Endodermal cell (in vitro differentiated cells): Measurements from ENCODE around the gene GLRX3. TPM values are rescaled to one million over a fixed set of nuclear protein-coding genes. Genes with fewer than 3 reads are reported as not detected.

Experiments
- DNase-seq: peaks from one replicate; pipeline ENCODE4 v3.0.0-alpha.2; 2017
- H3K27ac ChIP-seq: 2 replicates; pipeline ENCODE4 v1.5.1; 2013; ENCODE audit warnings: mild to moderate bottlenecking, low read depth, low read length, moderate library complexity
- H3K27me3 ChIP-seq: 2 replicates; pipeline ENCODE4 v1.6.1; 2013; ENCODE audit warnings: mild to moderate bottlenecking, low read length, moderate library complexity; ENCODE audit not compliant: insufficient read depth, control insufficient read depth, poor library complexity, severe bottlenecking
- H3K36me3 ChIP-seq: 2 replicates; pipeline ENCODE4 v1.7.0; 2013; ENCODE audit warnings: mild to moderate bottlenecking, low read length, moderate library complexity; ENCODE audit not compliant: control insufficient read depth, insufficient read depth
- H3K4me1 ChIP-seq: one replicate; pipeline ENCODE4 v1.7.0; 2013; ENCODE audit warnings: low read length; ENCODE audit not compliant: control insufficient read depth, insufficient read depth
- H3K4me3 ChIP-seq: 2 replicates; pipeline ENCODE4 v1.5.1; 2013; ENCODE audit warnings: mild to moderate bottlenecking, low read length, moderate library complexity
- H3K9ac ChIP-seq: 2 replicates; pipeline ENCODE4 v1.6.1; 2013; ENCODE audit warnings: mild to moderate bottlenecking, low read length, moderate library complexity; ENCODE audit not compliant: poor library complexity, severe bottlenecking; ENCODE audit errors: extremely low read depth
- H3K9me3 ChIP-seq: 2 replicates; pipeline ENCODE4 v1.6.1; 2013; ENCODE audit warnings: mild to moderate bottlenecking, low read length, moderate library complexity; ENCODE audit not compliant: control insufficient read depth
- H3K27ac Mint-ChIP-seq: 2 replicates; pipeline ENCODE4 v1.8.0; 2020; ENCODE audit warnings: mixed read lengths
- H3K27me3 Mint-ChIP-seq: 2 replicates; pipeline ENCODE4 v1.8.0; 2021; ENCODE audit warnings: mild to moderate bottlenecking, mixed read lengths; ENCODE audit not compliant: insufficient read depth
- H3K36me3 Mint-ChIP-seq: 2 replicates; pipeline ENCODE4 v1.8.0; 2020; ENCODE audit warnings: low read depth, mixed read lengths
- H3K4me1 Mint-ChIP-seq: 2 replicates; pipeline ENCODE4 v1.8.0; 2020; ENCODE audit warnings: mixed read lengths
- H3K4me3 Mint-ChIP-seq: 2 replicates; pipeline ENCODE4 v1.8.0; 2020; ENCODE audit warnings: mild to moderate bottlenecking, moderate library complexity, mixed read lengths
- H3K9me3 Mint-ChIP-seq: 2 replicates; pipeline ENCODE4 v1.8.0; 2020; ENCODE audit warnings: mild to moderate bottlenecking, mixed read lengths
- whole genome bisulfite sequencing, 2 experiments: methylation state at CpG; one replicate each; pipeline versions ENCODE4 v1.1.5 to v1.1.7; 2013; ENCODE audit warnings: missing lambda C conversion rate in 2 of 2, mixed read lengths in 1 of 2; ENCODE audit not compliant: insufficient coverage in 1 of 2, insufficient read length in 1 of 2; 5-methylcytosine and 5-hydroxymethylcytosine counted together
- total RNA-seq, 2 donors: library from RNA; stranded (reverse); fragmentation: NEBNext Ultra II Directional in 1 of 2; extraction: Animal tissue kit (Norgen Biotek cat#: 25700) in 1 of 2; gene quantifications; 2 replicates in 1 of 2; 3 replicates in 1 of 2; pipeline ENCODE4 v1.2.1, GENCODE V29; 2021
- TF ChIP-seq, protein P1 (sequence below): fragments of 200-600 bp; sonication (generic); conservative IDR thresholded peaks from 2 replicates; pipeline ENCODE4 v1.5.0; 2021; ENCODE audit warnings: antibody characterized with exemption, mild to moderate bottlenecking

GLRX3 gene
- total RNA-seq, 2 donors from 2014 or later: 119 to 123 TPM

DNA sequence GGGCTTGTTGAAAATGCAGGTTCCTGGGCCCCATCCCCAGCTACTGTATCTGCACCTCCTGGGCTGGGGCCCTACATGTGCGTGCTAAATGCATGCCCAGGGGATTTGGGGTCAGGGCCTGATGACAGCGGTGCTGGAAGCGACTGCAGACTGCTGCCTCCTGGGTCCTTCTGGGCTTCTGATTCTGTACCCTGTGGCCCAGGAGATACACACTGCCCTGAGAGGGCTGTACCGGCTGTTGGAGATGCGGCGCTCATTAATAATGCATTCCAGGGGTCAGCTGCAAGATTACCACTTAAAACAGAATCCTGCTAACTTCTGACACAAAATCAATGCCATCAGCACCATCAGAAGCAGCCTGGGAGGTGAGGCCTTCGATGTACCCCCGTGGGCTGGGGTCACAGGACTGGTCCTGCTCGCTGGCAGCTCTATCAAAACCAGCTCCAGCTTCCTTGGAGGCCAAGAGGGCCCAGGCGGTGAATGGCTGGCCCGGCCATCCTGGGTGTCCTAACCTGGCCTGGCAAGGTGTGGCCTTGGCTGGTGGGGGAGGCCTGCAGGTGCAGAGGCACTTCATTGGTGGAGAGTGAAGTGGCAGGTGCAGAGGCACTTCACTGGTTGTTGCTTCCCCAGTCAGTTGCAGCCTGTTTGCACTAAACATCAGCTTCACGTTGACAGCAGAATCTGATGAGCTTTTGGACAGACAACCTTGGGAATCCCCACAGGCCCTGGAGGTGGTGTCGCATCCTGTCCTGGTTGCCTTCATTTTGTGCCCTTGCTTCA lies 79.2 kb downstream of the GLRX3 start:
- WGBS, 2 experiments: 87 to 97% methylated on average over 6 to 13 of the region's 13 CpGs
- H3K4me3 ChIP-seq: no peak overlapping the region
- no peaks in the 10 kb centered on the region for H3K9me3 ChIP-seq
- Mint-ChIP-seq H3K4me3 (no peak overlapping the region), H3K4me1 (peaks cover 10% of the 10 kb centered on the region), H3K36me3 (no peaks in the 10 kb centered on the region), H3K9me3 (no peaks in the 10 kb centered on the region), H3K27me3 (no peaks in the 10 kb centered on the region), H3K27ac (no peak overlapping the region)
- TF ChIP-seq, protein P1, sequence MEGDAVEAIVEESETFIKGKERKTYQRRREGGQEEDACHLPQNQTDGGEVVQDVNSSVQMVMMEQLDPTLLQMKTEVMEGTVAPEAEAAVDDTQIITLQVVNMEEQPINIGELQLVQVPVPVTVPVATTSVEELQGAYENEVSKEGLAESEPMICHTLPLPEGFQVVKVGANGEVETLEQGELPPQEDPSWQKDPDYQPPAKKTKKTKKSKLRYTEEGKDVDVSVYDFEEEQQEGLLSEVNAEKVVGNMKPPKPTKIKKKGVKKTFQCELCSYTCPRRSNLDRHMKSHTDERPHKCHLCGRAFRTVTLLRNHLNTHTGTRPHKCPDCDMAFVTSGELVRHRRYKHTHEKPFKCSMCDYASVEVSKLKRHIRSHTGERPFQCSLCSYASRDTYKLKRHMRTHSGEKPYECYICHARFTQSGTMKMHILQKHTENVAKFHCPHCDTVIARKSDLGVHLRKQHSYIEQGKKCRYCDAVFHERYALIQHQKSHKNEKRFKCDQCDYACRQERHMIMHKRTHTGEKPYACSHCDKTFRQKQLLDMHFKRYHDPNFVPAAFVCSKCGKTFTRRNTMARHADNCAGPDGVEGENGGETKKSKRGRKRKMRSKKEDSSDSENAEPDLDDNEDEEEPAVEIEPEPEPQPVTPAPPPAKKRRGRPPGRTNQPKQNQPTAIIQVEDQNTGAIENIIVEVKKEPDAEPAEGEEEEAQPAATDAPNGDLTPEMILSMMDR: no peak
- H3K27ac ChIP-seq: no peak overlapping the region
- H3K4me1 ChIP-seq: peaks cover 4% of the 10 kb centered on the region
- H3K36me3 ChIP-seq: no peaks in the 10 kb centered on the region
- DNase-seq: peak; percentile 29
- H3K9ac ChIP-seq: no peak overlapping the region
- H3K27me3 ChIP-seq: no peaks in the 10 kb centered on the region

- no peaks in the 10 kb centered on the region for H3K36me3 ChIP-seq
- no peak overlapping the region for H3K4me3 ChIP-seq
- H3K36me3 Mint-ChIP-seq: no peaks in the 10 kb centered on the region
- peaks cover 8% of the 10 kb centered on the region for H3K4me1 Mint-ChIP-seq
- H3K27ac Mint-ChIP-seq: no peak overlapping the region
- no peak for DNase-seq
- no peak overlapping the region for H3K27ac ChIP-seq
- no peak overlapping the region for H3K4me3 Mint-ChIP-seq
- H3K9ac ChIP-seq: no peak overlapping the region
- WGBS, 2 experiments: 90 to 92% methylated on average over 8 of the region's 8 CpGs
- H3K9me3 Mint-ChIP-seq: no peaks in the 10 kb centered on the region
- TF ChIP-seq, protein P1: no peak
- H3K4me1 ChIP-seq: peaks cover 4% of the 10 kb centered on the region
- H3K27me3 Mint-ChIP-seq: no peaks in the 10 kb centered on the region
- H3K9me3 ChIP-seq: no peaks in the 10 kb centered on the region
- H3K27me3 ChIP-seq: no peaks in the 10 kb centered on the region
Measured at GRCh38 chr10:130215931-130216231, 79.7 kb downstream of the GLRX3 start.

GRCh38 chr10:130218181-130218641 lies 82.0 kb downstream of the GLRX3 start:
- no peaks in the 10 kb centered on the region for H3K9me3 ChIP-seq
- no peak overlapping the region for H3K27ac ChIP-seq
- Mint-ChIP-seq H3K4me1 (no peaks in the 10 kb centered on the region), H3K4me3 (no peak overlapping the region), H3K27ac (no peak overlapping the region), H3K9me3 (no peaks in the 10 kb centered on the region), H3K36me3 (no peaks in the 10 kb centered on the region), H3K27me3 (no peaks in the 10 kb centered on the region)
- DNase-seq: peak; percentile 39
- H3K36me3 ChIP-seq: no peaks in the 10 kb centered on the region
- 94 to 95% methylated on average over 8 to 12 of the region's 12 CpGs for WGBS, 2 experiments
- no peak overlapping the region for H3K4me3 ChIP-seq
- no peaks in the 10 kb centered on the region for H3K4me1 ChIP-seq
- no peaks in the 10 kb centered on the region for H3K27me3 ChIP-seq
- H3K9ac ChIP-seq: no peak overlapping the region
- TF ChIP-seq, protein P1: no peak
